ENCODE measurements around the gene NPAS1.

The NPAS1 gene

DNA sequence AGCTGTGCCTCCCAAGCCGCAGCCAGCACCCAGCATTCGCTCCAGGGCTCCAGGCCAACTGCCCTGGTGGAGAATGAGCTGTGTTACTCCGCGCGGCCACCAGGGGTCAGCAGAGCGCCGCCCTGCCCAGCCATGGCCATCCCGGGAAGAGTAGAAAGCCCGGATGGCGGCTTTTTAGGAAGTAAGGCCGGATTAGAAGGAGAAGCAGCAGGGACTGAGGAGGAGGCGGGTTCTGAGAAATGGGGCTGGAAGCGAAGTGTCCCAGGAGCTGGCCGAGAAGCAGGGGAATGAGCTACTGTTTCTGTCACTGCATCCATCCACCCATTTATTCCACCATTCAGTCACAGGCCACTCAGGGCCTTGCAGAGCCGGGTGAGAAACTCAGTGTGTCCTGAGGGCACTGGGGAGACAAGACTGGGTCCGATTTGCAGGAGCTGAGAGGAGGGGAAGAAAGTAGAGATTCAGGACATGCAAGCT lies 6.6 kb upstream of the NPAS1 start:
- no peak overlapping the region for H3K4me3 ChIP-seq (ENCODE audit: low read depth in 1 of 5, low read length in 5 of 5)
- no peak overlapping the region for H3K9ac ChIP-seq (ENCODE audit: low read length in 5 of 5)
- no peaks in the 10 kb centered on the region for H3K36me3 ChIP-seq (ENCODE audit: control insufficient read depth in 5 of 5, insufficient read depth in 5 of 5, low read length in 5 of 5)

DNA sequence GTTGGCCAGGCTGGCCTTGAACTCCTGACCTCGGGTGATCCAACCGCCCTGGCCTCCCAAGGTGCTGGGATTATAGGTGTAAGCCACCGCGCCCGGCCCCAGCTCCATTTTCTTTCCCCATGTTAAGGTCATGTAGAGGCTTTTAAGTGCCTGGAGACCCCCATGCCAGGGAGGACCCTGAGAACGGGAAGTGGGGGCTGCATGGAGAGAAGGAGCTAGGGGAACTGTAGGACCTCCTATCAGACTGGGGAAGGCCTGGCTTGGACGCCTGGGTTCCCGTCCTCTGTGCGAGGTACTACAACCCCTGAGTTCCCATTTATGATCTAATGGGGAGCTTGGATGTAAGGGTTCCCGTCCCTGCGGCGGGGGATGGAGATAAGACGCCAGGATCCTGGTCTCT lies 714 bp upstream of the NPAS1 start:
- Histone ChIP-seq H3K36me3 (ENCODE audit: control insufficient read depth in 5 of 5, insufficient read depth in 5 of 5, low read length in 5 of 5) (no peaks in the 10 kb centered on the region), H3K9me3 (ENCODE audit: control insufficient read depth in 5 of 5, low read length in 5 of 5) (no peaks in the 10 kb centered on the region), H3K9ac (ENCODE audit: low read length in 5 of 5) (no peak overlapping the region), H3K4me1 (ENCODE audit: control insufficient read depth in 5 of 5, insufficient read depth in 5 of 5, low read length in 5 of 5) (peaks cover 0 to 28% (median 23%) of the 10 kb centered on the region in 5 donors), H3K27me3 (ENCODE audit: control insufficient read depth in 5 of 5, insufficient read depth in 4 of 5, low read length in 5 of 5) (peaks cover 32 to 43% (median 35%) of the 10 kb centered on the region in 5 donors), H3K27ac (ENCODE audit: low read depth, low read length) (no peak overlapping the region), H3K4me3 (ENCODE audit: low read depth in 1 of 5, low read length in 5 of 5) (no peak overlapping the region)

More for the DNA sequence above, 6.6 kb upstream of the NPAS1 start:
- Histone ChIP-seq H3K27me3 (ENCODE audit: control insufficient read depth in 5 of 5, insufficient read depth in 4 of 5, low read length in 5 of 5) (peaks cover 0 to 6% (median under 1%) of the 10 kb centered on the region in 5 donors), H3K27ac (ENCODE audit: low read depth, low read length) (no peak overlapping the region), H3K4me1 (ENCODE audit: control insufficient read depth in 5 of 5, insufficient read depth in 5 of 5, low read length in 5 of 5) (peaks cover 0 to 8% (median 4%) of the 10 kb centered on the region in 5 donors), H3K9me3 (ENCODE audit: control insufficient read depth in 5 of 5, low read length in 5 of 5) (no peaks in the 10 kb centered on the region)

DNA sequence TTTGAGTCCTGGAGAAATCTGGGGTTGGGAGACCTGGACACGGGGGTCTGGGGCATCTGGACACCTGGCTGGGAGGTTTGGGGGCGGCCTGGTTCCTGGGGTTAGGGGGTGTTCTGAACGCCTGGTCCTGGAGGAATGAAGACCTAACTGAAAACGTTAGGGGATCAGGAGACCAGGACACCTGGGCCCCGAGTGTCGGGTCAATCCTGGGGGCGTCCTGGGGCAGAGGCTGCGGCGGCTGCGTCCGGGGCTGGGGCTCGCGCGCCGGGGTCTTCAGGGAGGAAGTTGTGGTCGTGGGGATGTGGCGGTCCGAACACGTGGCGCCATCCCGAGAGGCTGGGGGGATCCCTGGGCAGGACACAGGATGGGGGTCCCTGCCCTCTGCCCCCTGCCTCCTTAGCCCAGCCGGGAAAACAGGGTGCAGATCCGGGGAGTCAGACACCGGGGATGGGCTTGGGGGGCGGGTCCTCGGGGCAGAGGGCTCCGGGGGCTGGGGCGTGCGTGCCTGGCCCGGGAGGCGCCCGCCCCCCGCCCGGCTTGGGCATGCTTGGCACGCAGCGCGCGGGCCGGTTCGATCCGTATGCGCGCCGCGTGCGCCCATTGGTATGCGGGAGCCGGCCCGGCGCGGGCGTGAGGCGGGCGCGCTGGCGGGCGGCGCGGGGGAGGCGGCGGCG lies 632 bp downstream of the NPAS1 start:
- no peaks in the 10 kb centered on the region for H3K36me3 ChIP-seq (ENCODE audit: control insufficient read depth in 5 of 5, insufficient read depth in 5 of 5, low read length in 5 of 5)
- no peak overlapping the region for H3K27ac ChIP-seq (ENCODE audit: low read depth, low read length)
- no peaks in the 10 kb centered on the region for H3K9me3 ChIP-seq (ENCODE audit: control insufficient read depth in 5 of 5, low read length in 5 of 5)
- peaks cover 33 to 49% (median 41%) of the 10 kb centered on the region in 5 donors for H3K27me3 ChIP-seq (ENCODE audit: control insufficient read depth in 5 of 5, insufficient read depth in 4 of 5, low read length in 5 of 5)
- H3K4me1 ChIP-seq (ENCODE audit: control insufficient read depth in 5 of 5, insufficient read depth in 5 of 5, low read length in 5 of 5): peaks cover 0 to 28% (median 23%) of the 10 kb centered on the region in 5 donors
- H3K4me3 ChIP-seq (ENCODE audit: low read depth in 1 of 5, low read length in 5 of 5): peak overlapping the region in 1 of 5 donors; percentile 22
- H3K9ac ChIP-seq (ENCODE audit: low read length in 5 of 5): no peak overlapping the region

DNA sequence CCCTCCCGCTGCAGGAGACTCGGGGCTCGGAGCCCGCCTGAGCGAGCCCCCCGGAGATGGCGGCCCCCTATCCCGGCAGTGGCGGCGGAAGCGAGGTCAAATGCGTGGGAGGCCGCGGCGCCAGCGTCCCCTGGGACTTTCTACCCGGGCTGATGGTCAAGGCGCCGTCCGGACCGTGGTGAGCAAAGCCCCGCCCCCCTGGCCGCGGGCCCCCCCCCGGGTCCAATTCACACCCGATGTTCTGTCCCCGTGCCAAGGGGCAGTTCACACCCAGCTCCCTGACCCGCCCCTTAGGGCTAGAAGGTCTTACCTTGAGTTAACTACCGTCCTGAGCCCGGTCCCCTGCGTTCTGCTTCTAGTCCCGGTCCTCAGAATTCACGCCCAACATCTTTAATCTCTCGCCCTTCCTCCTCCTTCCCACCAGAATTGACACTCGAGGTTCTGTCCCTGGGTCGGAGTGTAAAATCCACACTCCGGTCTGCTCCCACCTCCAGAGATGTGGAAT lies 1.4 kb downstream of the NPAS1 start:
- Histone ChIP-seq H3K36me3 (ENCODE audit: control insufficient read depth in 5 of 5, insufficient read depth in 5 of 5, low read length in 5 of 5) (no peaks in the 10 kb centered on the region), H3K27me3 (ENCODE audit: control insufficient read depth in 5 of 5, insufficient read depth in 4 of 5, low read length in 5 of 5) (peaks cover 34 to 49% (median 41%) of the 10 kb centered on the region in 5 donors), H3K27ac (ENCODE audit: low read depth, low read length) (no peak overlapping the region), H3K4me1 (ENCODE audit: control insufficient read depth in 5 of 5, insufficient read depth in 5 of 5, low read length in 5 of 5) (peaks cover 0 to 28% (median 23%) of the 10 kb centered on the region in 5 donors), H3K4me3 (ENCODE audit: low read depth in 1 of 5, low read length in 5 of 5) (peak overlapping the region in 3 of 5 donors; percentile 8 to 44 (median 22)), H3K9me3 (ENCODE audit: control insufficient read depth in 5 of 5, low read length in 5 of 5) (no peaks in the 10 kb centered on the region), H3K9ac (ENCODE audit: low read length in 5 of 5) (no peak overlapping the region)

DNA sequence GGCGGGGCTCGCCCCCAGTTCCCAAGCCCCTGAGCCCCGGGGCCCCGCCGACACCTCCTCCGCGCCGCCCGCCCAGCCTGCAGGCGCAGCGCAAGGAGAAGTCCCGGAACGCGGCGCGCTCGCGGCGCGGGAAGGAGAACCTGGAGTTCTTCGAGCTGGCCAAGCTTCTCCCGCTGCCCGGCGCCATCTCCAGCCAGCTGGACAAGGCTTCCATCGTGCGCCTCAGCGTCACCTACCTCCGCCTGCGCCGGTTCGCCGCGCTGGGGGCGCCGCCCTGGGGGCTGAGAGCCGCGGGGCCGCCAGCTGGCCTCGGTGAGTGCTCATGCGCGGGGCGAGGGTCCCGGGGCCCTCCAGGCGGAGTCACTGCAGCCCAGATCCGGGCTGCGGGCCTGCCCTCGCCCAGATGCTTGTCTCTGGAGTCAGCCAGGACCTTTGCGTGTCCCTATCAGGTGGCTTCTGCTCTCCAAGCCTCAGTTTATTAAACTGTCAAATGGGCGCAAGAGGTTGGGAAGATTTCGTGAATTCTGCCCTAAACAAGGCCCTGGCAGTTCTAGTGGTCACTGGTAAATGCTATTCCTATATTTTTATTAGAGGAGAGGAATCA lies 2.0 kb downstream of the NPAS1 start:
- no peak overlapping the region for H3K9ac ChIP-seq (ENCODE audit: low read length in 5 of 5)
- no peaks in the 10 kb centered on the region for H3K9me3 ChIP-seq (ENCODE audit: control insufficient read depth in 5 of 5, low read length in 5 of 5)
- H3K27me3 ChIP-seq (ENCODE audit: control insufficient read depth in 5 of 5, insufficient read depth in 4 of 5, low read length in 5 of 5): peaks cover 38 to 53% (median 46%) of the 10 kb centered on the region in 5 donors
- no peaks in the 10 kb centered on the region for H3K36me3 ChIP-seq (ENCODE audit: control insufficient read depth in 5 of 5, insufficient read depth in 5 of 5, low read length in 5 of 5)
- H3K4me3 ChIP-seq (ENCODE audit: low read depth in 1 of 5, low read length in 5 of 5): peak overlapping the region in 1 of 5 donors; percentile 44
- H3K4me1 ChIP-seq (ENCODE audit: control insufficient read depth in 5 of 5, insufficient read depth in 5 of 5, low read length in 5 of 5): peaks cover 0 to 28% (median 23%) of the 10 kb centered on the region in 5 donors
- H3K27ac ChIP-seq (ENCODE audit: low read depth, low read length): no peak overlapping the region

DNA sequence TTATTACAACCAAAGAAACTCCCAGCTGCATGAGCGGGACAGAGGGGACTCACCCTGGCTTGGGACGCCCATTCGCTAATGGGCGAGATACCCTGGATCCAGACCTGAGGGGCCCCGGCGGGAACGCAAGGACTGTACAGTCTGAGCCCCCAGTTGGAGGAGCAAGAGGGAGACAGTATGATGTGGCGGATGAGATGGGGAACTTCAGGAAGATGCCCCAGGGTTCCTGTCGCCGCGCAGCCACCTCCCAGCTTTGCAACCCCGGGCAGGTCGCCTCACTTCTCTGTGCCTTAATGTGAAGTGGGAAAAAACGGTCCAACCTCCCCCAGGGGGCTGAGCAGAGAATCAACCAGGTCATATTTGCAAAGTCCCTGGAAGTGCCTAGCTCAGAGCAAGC lies 2.5 kb downstream of the NPAS1 start:
- H3K9ac ChIP-seq (ENCODE audit: low read length in 5 of 5): no peak overlapping the region
- peaks cover 38 to 56% (median 50%) of the 10 kb centered on the region in 5 donors for H3K27me3 ChIP-seq (ENCODE audit: control insufficient read depth in 5 of 5, insufficient read depth in 4 of 5, low read length in 5 of 5)
- H3K4me1 ChIP-seq (ENCODE audit: control insufficient read depth in 5 of 5, insufficient read depth in 5 of 5, low read length in 5 of 5): peaks cover 0 to 28% (median 23%) of the 10 kb centered on the region in 5 donors
- H3K9me3 ChIP-seq (ENCODE audit: control insufficient read depth in 5 of 5, low read length in 5 of 5): no peaks in the 10 kb centered on the region
- H3K4me3 ChIP-seq (ENCODE audit: low read depth in 1 of 5, low read length in 5 of 5): no peak overlapping the region
- H3K36me3 ChIP-seq (ENCODE audit: control insufficient read depth in 5 of 5, insufficient read depth in 5 of 5, low read length in 5 of 5): no peaks in the 10 kb centered on the region
- H3K27ac ChIP-seq (ENCODE audit: low read depth, low read length): no peak overlapping the region

DNA sequence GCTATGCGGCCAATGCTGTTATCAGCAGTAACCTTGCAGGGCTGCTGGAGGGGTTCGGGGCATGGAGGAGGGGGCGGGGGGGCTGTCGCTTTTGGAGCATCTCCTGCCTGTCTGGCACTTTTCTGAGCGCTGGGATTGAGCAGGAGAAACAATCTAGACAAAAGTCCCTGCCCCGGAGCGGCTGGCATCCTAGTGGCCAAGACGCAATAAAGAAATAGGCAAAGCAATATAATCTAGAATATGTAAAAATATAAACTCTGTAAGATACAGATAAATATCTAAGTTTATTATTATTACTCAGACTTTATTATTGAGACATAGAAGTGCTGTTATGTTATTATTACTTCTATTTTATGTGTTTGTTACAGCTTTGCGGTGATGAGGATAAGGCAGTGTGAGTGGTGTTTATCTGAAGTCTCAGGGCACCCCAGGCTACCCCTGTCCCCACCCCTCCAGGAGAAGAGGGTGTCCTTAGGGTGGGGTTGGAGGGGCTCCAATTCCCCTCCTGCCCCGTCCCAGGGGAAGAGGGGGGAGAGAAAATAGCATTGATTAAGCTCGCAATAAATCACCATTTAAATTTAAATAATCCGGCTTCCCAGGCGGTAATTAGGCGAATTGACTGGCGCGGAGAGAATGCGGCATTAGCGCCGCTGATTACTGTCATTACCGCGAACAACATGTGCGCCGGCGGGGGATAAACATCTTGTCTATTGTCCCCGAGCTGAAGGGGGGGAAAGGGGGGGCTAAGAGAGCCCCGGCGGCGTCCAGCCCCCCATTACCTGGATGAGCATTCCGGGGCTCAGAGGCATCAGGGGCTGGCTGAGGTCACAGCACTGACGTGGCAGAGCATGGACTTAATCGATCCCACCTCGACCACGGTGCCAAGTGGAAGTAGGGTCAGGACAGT lies 3.2 kb downstream of the NPAS1 start:
- Histone ChIP-seq H3K27me3 (ENCODE audit: control insufficient read depth in 5 of 5, insufficient read depth in 4 of 5, low read length in 5 of 5) (peaks cover 41 to 63% (median 52%) of the 10 kb centered on the region in 5 donors), H3K4me3 (ENCODE audit: low read depth in 1 of 5, low read length in 5 of 5) (no peak overlapping the region), H3K4me1 (ENCODE audit: control insufficient read depth in 5 of 5, insufficient read depth in 5 of 5, low read length in 5 of 5) (peaks cover 0 to 28% (median 23%) of the 10 kb centered on the region in 5 donors), H3K9me3 (ENCODE audit: control insufficient read depth in 5 of 5, low read length in 5 of 5) (no peaks in the 10 kb centered on the region), H3K9ac (ENCODE audit: low read length in 5 of 5) (no peak overlapping the region), H3K36me3 (ENCODE audit: control insufficient read depth in 5 of 5, insufficient read depth in 5 of 5, low read length in 5 of 5) (no peaks in the 10 kb centered on the region), H3K27ac (ENCODE audit: low read depth, low read length) (no peak overlapping the region)

DNA sequence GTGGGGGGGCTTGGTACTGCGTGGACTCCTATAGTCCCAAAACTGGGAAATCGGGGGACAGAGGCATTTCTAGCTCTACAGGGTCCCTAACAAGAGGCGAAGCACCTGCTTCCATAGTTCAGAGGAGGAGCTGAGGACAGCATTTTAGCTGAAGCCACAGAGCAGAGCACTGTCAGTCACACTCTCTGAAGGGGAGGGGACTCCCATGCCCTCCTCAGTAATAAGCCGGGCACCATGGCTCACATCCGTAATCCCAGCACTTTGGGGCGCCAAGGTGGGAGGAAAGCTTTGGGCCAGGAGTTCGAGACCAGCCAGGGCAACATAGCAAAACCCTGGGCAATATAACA lies 3.8 kb downstream of the NPAS1 start:
- peaks cover 46 to 68% (median 57%) of the 10 kb centered on the region in 5 donors for H3K27me3 ChIP-seq (ENCODE audit: control insufficient read depth in 5 of 5, insufficient read depth in 4 of 5, low read length in 5 of 5)
- H3K9ac ChIP-seq (ENCODE audit: low read length in 5 of 5): no peak overlapping the region
- no peak overlapping the region for H3K4me3 ChIP-seq (ENCODE audit: low read depth in 1 of 5, low read length in 5 of 5)

DNA sequence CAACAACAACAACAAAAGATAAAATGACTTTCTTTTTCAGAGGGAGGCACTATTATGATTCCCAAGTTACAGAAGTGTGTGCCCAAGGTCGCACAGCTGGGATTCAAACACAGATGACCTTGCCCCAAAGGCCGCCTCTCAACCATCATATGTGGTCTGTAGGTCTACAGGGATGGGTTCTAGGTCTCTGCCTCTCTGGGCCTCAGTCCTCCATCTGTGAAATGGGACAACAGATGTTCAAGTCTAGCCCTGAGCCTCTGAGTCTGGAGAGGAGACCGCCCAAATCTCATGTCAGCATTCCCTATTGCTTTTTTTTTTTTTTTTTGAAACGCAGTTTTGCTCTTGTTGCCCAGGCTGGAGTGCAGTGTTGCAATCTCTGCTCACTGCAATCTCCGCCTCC lies 4.9 kb downstream of the NPAS1 start:
- Histone ChIP-seq H3K27ac (ENCODE audit: low read depth, low read length) (no peak overlapping the region), H3K9ac (ENCODE audit: low read length in 5 of 5) (no peak overlapping the region), H3K27me3 (ENCODE audit: control insufficient read depth in 5 of 5, insufficient read depth in 4 of 5, low read length in 5 of 5) (peaks cover 44 to 69% (median 53%) of the 10 kb centered on the region in 5 donors), H3K36me3 (ENCODE audit: control insufficient read depth in 5 of 5, insufficient read depth in 5 of 5, low read length in 5 of 5) (no peaks in the 10 kb centered on the region), H3K4me1 (ENCODE audit: control insufficient read depth in 5 of 5, insufficient read depth in 5 of 5, low read length in 5 of 5) (peaks cover 0 to 26% (median 20%) of the 10 kb centered on the region in 5 donors), H3K4me3 (ENCODE audit: low read depth in 1 of 5, low read length in 5 of 5) (no peak overlapping the region), H3K9me3 (ENCODE audit: control insufficient read depth in 5 of 5, low read length in 5 of 5) (no peaks in the 10 kb centered on the region)

More for the DNA sequence above, 3.8 kb downstream of the NPAS1 start:
- Histone ChIP-seq H3K9me3 (ENCODE audit: control insufficient read depth in 5 of 5, low read length in 5 of 5) (no peaks in the 10 kb centered on the region), H3K36me3 (ENCODE audit: control insufficient read depth in 5 of 5, insufficient read depth in 5 of 5, low read length in 5 of 5) (no peaks in the 10 kb centered on the region), H3K4me1 (ENCODE audit: control insufficient read depth in 5 of 5, insufficient read depth in 5 of 5, low read length in 5 of 5) (peaks cover 0 to 28% (median 23%) of the 10 kb centered on the region in 5 donors), H3K27ac (ENCODE audit: low read depth, low read length) (no peak overlapping the region)
